Hepatocyte (in vitro differentiated cells): ENCODE data around the gene TM9SF2.

Experiments used
- EZH2 ChIP-seq: fragments of 200-600 bp; sonication (generic); IDR thresholded peaks from 2 replicates; pipeline ENCODE4 v1.6.1; 2016; ENCODE audit warnings: antibody characterized with exemption, mild to moderate bottlenecking, borderline replicate concordance
- TF ChIP-seq, protein P1 (sequence below): fragments of 200-600 bp; sonication (generic); IDR thresholded peaks from 2 replicates; pipeline ENCODE4 v1.5.1; 2016; ENCODE audit warnings: antibody characterized with exemption, mild to moderate bottlenecking; ENCODE audit not compliant: poor library complexity

- TF ChIP-seq, protein P1, sequence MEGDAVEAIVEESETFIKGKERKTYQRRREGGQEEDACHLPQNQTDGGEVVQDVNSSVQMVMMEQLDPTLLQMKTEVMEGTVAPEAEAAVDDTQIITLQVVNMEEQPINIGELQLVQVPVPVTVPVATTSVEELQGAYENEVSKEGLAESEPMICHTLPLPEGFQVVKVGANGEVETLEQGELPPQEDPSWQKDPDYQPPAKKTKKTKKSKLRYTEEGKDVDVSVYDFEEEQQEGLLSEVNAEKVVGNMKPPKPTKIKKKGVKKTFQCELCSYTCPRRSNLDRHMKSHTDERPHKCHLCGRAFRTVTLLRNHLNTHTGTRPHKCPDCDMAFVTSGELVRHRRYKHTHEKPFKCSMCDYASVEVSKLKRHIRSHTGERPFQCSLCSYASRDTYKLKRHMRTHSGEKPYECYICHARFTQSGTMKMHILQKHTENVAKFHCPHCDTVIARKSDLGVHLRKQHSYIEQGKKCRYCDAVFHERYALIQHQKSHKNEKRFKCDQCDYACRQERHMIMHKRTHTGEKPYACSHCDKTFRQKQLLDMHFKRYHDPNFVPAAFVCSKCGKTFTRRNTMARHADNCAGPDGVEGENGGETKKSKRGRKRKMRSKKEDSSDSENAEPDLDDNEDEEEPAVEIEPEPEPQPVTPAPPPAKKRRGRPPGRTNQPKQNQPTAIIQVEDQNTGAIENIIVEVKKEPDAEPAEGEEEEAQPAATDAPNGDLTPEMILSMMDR: no peak
- no peak for TF ChIP-seq EZH2
Measured at GRCh38 chr13:99526549-99526948, 25.3 kb downstream of the TM9SF2 start.
